Raji (cell line): ENCODE measurements around the gene SPTAN1.

Experiments used
- POLR2A ChIP-seq: IDR thresholded peaks from 2 replicates; pipeline ENCODE4 v1.6.1; 2011; ENCODE audit warnings: low read depth, low read length, control low read depth; ENCODE audit not compliant: insufficient read depth

SPTAN1 gene

GRCh38 chr9:128619779-128620178 lies 67.4 kb downstream of the SPTAN1 start:
- no peak for TF ChIP-seq POLR2A

- TF ChIP-seq POLR2A, result no peak
Measured at GRCh38 chr9:128621730-128622455, 69.5 kb downstream of the SPTAN1 start.

- no peak for TF ChIP-seq POLR2A
Measured at GRCh38 chr9:128624566-128624965, 72.2 kb downstream of the SPTAN1 start.

GRCh38 chr9:128625391-128626146 lies 73.2 kb downstream of the SPTAN1 start:
- no peak for TF ChIP-seq POLR2A

GRCh38 chr9:128626181-128626580 lies 73.8 kb downstream of the SPTAN1 start:
- no peak for TF ChIP-seq POLR2A

GRCh38 chr9:128627127-128627715 lies 74.8 kb downstream of the SPTAN1 start:
- TF ChIP-seq POLR2A, result no peak

GRCh38 chr9:128627906-128628305 lies 75.5 kb downstream of the SPTAN1 start:
- TF ChIP-seq POLR2A, result no peak

- TF ChIP-seq POLR2A, result no peak
Measured at GRCh38 chr9:128628471-128629048, 76.2 kb downstream of the SPTAN1 start.

GRCh38 chr9:128629136-128629535 lies 76.7 kb downstream of the SPTAN1 start:
- no peak for TF ChIP-seq POLR2A

GRCh38 chr9:128629852-128630545 lies 77.6 kb downstream of the SPTAN1 start:
- no peak for TF ChIP-seq POLR2A

GRCh38 chr9:128631636-128632035 lies 79.2 kb downstream of the SPTAN1 start:
- no peak for TF ChIP-seq POLR2A

GRCh38 chr9:128632066-128632465 lies 79.7 kb downstream of the SPTAN1 start:
- no peak for TF ChIP-seq POLR2A

- TF ChIP-seq POLR2A, result no peak
Measured at GRCh38 chr9:128632486-128632885, 80.1 kb downstream of the SPTAN1 start.

GRCh38 chr9:128633057-128633456 lies 80.7 kb downstream of the SPTAN1 start:
- TF ChIP-seq POLR2A, result no peak

- no peak for TF ChIP-seq POLR2A
Measured at GRCh38 chr9:128633601-128634000, 81.2 kb downstream of the SPTAN1 start.
